SK-N-SH treated with all-trans-retinoic acid at 6 μM for 48 hours (cell line): ENCODE measurements around the gene RNF224.

ENCODE experiments used
- ATAC-seq: fragments of 200-7000 bp; cut with Tn5 transposase; 3 replicates; pipeline ENCODE4 v1.9.1; 2020; ENCODE audit warnings: mild to moderate bottlenecking, moderate library complexity
- ARNTL ChIP-seq: fragments of 450-650 bp; formaldehyde crosslinking; IDR thresholded peaks from 2 replicates; pipeline ENCODE4 v1.5.0; 2020; ENCODE audit warnings: low read depth, mild to moderate bottlenecking, moderate library complexity, borderline replicate concordance
- BACH2 ChIP-seq: fragments of 250-450 bp; sonication (Bioruptor Pico); IDR thresholded peaks from 2 replicates; pipeline ENCODE4 v1.9.0; 2021; ENCODE audit warnings: mild to moderate bottlenecking, borderline replicate concordance
- ESRRG ChIP-seq: fragments of 250-450 bp; sonication (Bioruptor Pico); IDR thresholded peaks from 2 replicates; pipeline ENCODE4 v1.6.1; 2021; ENCODE audit warnings: mild to moderate bottlenecking
- GLIS3 ChIP-seq: fragments of 250-450 bp; sonication (Bioruptor Pico); IDR thresholded peaks from 2 replicates; pipeline ENCODE4 v1.5.0; 2020; ENCODE audit warnings: mild to moderate bottlenecking, moderate library complexity
- OSR1 ChIP-seq: fragments of 250-450 bp; sonication (Bioruptor Pico); IDR thresholded peaks from 2 replicates; pipeline ENCODE4 v1.8.0; 2022; ENCODE audit warnings: moderate library complexity, mild to moderate bottlenecking, inconsistent platforms
- RARB ChIP-seq: fragments of 250-450 bp; sonication (Bioruptor Pico); IDR thresholded peaks from 2 replicates; pipeline ENCODE4 v1.8.0; 2021; ENCODE audit warnings: mild to moderate bottlenecking, moderate library complexity
- TCF4 ChIP-seq: fragments of 250-450 bp; sonication (Bioruptor Pico); IDR thresholded peaks from 2 replicates; pipeline ENCODE4 v1.8.0; 2021; ENCODE audit warnings: mild to moderate bottlenecking, moderate library complexity, borderline replicate concordance
- TOX ChIP-seq: fragments of 250-450 bp; sonication (Bioruptor Pico); IDR thresholded peaks from 2 replicates; pipeline ENCODE4 v1.8.0; 2021; ENCODE audit warnings: mild to moderate bottlenecking, moderate library complexity, borderline replicate concordance
- ZC3H10 ChIP-seq: fragments of 250-450 bp; sonication (Bioruptor Pico); IDR thresholded peaks from 2 replicates; pipeline ENCODE4 v1.5.1; 2021; ENCODE audit warnings: mild to moderate bottlenecking, moderate library complexity
- ZFP3 ChIP-seq: fragments of 250-450 bp; sonication (Bioruptor Pico); IDR thresholded peaks from 2 replicates; pipeline ENCODE4 v1.5.0; 2020; ENCODE audit warnings: mild to moderate bottlenecking, moderate library complexity
- ZFP30 ChIP-seq: fragments of 450-650 bp; formaldehyde crosslinking; IDR thresholded peaks from 2 replicates; pipeline ENCODE4 v1.5.0; 2022; ENCODE audit warnings: mild to moderate bottlenecking, moderate library complexity
- ZNF565 ChIP-seq: fragments of 450-650 bp; formaldehyde crosslinking; conservative IDR thresholded peaks from 2 replicates; pipeline ENCODE4 v1.5.0; 2020; ENCODE audit warnings: low read depth, mild to moderate bottlenecking, moderate library complexity
- ZNF8 ChIP-seq: fragments of 450-650 bp; formaldehyde crosslinking; IDR thresholded peaks from 2 replicates; pipeline ENCODE4 v1.5.0; 2020; ENCODE audit warnings: mild to moderate bottlenecking, moderate library complexity
- TF ChIP-seq, protein P1 (sequence below): fragments of 250-450 bp; sonication (Bioruptor Pico); IDR thresholded peaks from 2 replicates; pipeline ENCODE4 v1.5.1; 2021; ENCODE audit warnings: mild to moderate bottlenecking, moderate library complexity
- TF ChIP-seq, protein P2 (sequence below): fragments of 250-450 bp; sonication (Bioruptor Pico); IDR thresholded peaks from 2 replicates; pipeline ENCODE4 v1.8.0; 2021; ENCODE audit warnings: low read depth, mild to moderate bottlenecking, moderate library complexity, borderline replicate concordance
- TF ChIP-seq, protein P3 (sequence below): fragments of 250-450 bp; sonication (Bioruptor Pico); IDR thresholded peaks from 2 replicates; pipeline ENCODE4 v1.8.0; 2020; ENCODE audit warnings: mild to moderate bottlenecking, moderate library complexity, borderline replicate concordance
- TF ChIP-seq, protein P4 (sequence below): fragments of 250-450 bp; sonication (Bioruptor Pico); IDR thresholded peaks from 2 replicates; pipeline ENCODE4 v1.5.0; 2020; ENCODE audit warnings: mild to moderate bottlenecking, moderate library complexity

Gene RNF224

DNA sequence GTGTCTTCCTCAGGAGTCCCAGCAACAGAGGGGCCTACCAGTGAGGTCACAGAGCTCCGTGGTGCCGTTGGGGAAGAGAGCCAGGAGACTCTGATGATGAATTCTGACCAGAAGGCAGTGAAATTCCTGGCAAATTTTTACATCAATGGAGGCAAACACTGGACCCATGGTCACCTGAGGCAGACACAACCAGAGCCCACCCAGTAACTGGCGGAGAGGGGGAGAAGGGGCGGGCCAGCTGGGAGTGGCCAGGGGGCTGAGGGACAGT lies 23.8 kb downstream of the RNF224 start, which contains the start of gene STPG3:
STPG3 (plus strand) TSS at position 93 of the 268 bp plus-strand sequence; CDS start at position 94, 1 bp downstream.
- TF ChIP-seq, protein P1, sequence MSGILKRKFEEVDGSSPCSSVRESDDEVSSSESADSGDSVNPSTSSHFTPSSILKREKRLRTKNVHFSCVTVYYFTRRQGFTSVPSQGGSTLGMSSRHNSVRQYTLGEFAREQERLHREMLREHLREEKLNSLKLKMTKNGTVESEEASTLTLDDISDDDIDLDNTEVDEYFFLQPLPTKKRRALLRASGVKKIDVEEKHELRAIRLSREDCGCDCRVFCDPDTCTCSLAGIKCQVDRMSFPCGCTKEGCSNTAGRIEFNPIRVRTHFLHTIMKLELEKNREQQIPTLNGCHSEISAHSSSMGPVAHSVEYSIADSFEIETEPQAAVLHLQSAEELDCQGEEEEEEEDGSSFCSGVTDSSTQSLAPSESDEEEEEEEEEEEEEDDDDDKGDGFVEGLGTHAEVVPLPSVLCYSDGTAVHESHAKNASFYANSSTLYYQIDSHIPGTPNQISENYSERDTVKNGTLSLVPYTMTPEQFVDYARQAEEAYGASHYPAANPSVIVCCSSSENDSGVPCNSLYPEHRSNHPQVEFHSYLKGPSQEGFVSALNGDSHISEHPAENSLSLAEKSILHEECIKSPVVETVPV, result no peak
- TF ChIP-seq, protein P2, sequence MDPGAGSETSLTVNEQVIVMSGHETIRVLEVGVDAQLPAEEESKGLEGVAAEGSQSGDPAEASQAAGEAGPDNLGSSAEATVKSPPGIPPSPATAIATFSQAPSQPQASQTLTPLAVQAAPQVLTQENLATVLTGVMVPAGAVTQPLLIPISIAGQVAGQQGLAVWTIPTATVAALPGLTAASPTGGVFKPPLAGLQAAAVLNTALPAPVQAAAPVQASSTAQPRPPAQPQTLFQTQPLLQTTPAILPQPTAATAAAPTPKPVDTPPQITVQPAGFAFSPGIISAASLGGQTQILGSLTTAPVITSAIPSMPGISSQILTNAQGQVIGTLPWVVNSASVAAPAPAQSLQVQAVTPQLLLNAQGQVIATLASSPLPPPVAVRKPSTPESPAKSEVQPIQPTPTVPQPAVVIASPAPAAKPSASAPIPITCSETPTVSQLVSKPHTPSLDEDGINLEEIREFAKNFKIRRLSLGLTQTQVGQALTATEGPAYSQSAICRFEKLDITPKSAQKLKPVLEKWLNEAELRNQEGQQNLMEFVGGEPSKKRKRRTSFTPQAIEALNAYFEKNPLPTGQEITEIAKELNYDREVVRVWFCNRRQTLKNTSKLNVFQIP (CRISPR knock-in tag), result no peak
- no peak for TF ChIP-seq ZNF565 (CRISPR knock-in tag)
- TF ChIP-seq ZFP30 (CRISPR knock-in tag), result no peak
- no peak for TF ChIP-seq OSR1 (CRISPR knock-in tag)
- TF ChIP-seq ZC3H10 (CRISPR knock-in tag), result no peak
- TF ChIP-seq ARNTL (CRISPR knock-in tag), result no peak
- no peak for TF ChIP-seq ZNF8 (CRISPR knock-in tag)
- TF ChIP-seq, all 23 proteins: peak for 0
- no peak for ATAC-seq

DNA sequence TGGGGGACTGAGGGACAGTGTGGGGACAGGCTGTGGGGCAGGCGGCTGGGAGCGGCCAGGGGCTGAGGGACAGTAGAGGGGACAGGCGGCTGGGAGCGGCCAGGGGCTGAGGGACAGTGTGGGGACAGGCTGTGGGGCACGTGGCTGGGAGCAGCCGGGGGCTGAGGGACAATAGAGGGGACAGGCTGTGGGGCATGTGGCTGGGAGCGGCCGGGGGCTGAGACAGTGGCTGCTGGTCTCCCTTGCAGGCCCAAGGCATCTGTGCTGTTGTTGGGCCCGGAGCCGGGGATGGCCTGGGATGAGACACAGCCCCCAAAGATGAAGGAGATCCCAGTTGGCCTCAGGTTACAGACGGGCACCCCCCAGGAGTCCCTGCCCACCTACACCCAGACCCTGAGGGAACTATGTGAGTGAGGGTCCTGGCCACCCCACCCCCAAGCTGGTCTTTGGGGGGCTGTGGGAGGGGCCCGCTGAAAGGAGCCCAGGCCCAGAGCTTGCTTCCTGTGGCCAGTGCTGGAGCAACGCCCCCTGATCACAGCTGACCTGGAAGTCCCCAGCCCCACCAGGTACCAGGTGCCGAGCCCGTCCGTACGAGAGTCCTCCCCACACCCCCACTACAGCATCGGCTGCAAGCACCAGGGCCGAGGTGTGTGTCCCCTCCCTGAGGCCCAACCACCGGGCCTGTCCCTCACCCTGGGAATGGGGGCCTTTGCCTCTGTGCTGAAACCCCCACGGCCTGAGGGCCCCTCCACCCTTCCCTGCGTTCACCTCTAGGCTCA lies 24.4 kb downstream of the RNF224 start:
- ATAC-seq, result no peak
- TF ChIP-seq TOX (no peak), TCF4 (CRISPR knock-in tag) (no peak), ZFP3 (CRISPR knock-in tag) (no peak)
- TF ChIP-seq, protein P2 (CRISPR knock-in tag), result no peak

DNA sequence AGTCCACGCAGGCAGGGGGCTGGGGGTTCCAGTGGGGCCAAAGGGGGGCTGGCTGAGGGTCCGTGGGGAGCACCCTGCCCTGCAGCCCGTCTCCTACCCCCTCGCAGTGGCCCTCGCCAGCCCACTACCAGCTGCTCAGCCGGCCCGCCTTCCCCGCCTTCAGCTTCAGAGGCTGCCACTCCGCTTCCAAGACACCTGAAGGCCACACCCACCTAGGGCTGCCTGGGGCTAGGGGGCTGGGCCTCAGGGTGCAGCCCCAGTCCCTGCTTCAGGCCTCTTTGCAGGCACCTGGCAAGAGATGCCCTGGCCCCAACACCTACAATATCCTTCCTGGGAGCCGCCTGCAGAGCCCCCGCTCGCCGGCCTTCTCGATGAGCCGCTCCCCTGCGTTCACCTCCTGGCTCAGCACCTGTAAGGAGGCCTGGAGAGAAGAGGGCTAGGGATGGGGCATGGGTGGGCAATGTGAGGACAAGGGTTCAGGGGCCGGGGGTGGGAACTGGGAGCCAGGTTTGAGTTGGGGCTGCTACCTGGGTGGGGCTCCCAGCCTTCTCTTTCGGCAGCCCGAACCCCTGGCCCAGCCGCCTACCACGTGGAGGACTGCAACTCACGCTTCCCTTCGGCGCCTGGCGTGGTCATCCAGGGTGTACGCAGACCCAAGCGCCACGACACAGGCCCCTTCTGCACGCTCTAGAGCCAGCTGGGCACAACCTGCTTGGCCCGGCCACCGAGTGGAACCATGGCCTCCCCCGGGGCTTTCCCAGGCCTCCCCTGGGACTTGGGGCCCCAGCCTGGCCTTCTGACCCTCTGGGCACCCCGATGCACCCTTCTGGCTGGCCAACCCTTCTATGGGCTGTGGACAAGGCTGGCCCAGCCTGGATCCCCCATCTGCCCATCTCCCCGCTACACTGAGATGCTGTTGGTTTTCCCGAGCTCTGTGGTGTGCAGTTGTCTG lies 25.5 kb downstream of the RNF224 start:
- ATAC-seq, result no peak
- TF ChIP-seq TOX (no peak), GLIS3 (CRISPR knock-in tag) (no peak), ARNTL (CRISPR knock-in tag) (no peak), ZFP30 (CRISPR knock-in tag) (no peak), ZNF8 (CRISPR knock-in tag) (no peak), RARB (CRISPR knock-in tag) (no peak), ESRRG (no peak)
- TF ChIP-seq, protein P2 (CRISPR knock-in tag), result no peak
- TF ChIP-seq, all 23 proteins: peak for 0

DNA sequence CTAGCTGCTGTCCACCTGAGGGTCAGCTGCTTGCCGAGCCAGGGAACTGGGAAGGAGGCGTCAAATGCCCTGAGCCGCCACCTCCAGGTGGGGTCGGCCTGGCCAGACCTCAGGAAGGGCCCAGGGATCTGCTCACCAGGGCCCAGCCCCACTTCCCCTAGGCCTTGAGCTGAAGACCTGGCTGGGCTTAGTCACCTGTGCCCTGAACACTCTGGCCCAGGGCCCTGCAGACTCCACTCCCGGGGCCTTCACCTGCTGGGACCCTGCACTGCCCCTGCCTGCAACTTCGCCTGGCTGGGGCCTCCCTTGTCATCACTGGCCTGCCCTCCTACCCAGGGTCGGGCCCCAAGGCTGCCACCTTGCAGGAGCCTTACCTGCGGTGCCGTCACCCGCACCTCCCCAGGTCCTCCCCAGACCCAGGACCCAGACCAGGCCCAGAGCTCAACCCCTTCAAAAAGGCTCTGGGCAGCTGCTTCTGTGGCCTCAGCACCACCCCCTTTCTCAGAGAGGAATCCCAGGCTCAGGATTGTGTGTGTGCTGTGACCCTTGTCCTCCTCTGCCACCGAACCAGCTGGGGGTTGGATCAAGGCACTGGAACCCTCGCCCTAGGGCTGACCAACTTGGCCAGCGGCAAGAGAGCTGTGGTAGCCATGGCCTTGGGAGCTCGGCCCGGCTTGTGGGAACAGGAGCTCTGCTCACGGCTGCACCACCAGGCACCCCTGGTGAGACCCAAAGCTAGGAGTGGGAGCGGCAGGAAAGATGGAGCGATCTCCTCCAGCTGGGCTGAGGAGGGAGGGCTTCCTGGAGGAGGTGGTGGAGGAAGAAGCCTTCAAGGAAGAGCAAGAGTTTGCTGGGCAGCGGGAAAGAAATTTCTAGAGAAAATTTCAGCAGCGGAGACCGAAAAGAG lies 26.7 kb downstream of the RNF224 start:
- peak; percentile 8 for ATAC-seq
- TF ChIP-seq BACH2 (CRISPR knock-in tag) (no peak), ARNTL (CRISPR knock-in tag) (no peak), GLIS3 (CRISPR knock-in tag) (no peak), ZFP3 (CRISPR knock-in tag) (peak; percentile 97), ESRRG (no peak), TCF4 (CRISPR knock-in tag) (no peak)
- TF ChIP-seq, protein P3, sequence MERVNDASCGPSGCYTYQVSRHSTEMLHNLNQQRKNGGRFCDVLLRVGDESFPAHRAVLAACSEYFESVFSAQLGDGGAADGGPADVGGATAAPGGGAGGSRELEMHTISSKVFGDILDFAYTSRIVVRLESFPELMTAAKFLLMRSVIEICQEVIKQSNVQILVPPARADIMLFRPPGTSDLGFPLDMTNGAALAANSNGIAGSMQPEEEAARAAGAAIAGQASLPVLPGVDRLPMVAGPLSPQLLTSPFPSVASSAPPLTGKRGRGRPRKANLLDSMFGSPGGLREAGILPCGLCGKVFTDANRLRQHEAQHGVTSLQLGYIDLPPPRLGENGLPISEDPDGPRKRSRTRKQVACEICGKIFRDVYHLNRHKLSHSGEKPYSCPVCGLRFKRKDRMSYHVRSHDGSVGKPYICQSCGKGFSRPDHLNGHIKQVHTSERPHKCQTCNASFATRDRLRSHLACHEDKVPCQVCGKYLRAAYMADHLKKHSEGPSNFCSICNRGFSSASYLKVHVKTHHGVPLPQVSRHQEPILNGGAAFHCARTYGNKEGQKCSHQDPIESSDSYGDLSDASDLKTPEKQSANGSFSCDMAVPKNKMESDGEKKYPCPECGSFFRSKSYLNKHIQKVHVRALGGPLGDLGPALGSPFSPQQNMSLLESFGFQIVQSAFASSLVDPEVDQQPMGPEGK (CRISPR knock-in tag), result no peak
- TF ChIP-seq, protein P4, sequence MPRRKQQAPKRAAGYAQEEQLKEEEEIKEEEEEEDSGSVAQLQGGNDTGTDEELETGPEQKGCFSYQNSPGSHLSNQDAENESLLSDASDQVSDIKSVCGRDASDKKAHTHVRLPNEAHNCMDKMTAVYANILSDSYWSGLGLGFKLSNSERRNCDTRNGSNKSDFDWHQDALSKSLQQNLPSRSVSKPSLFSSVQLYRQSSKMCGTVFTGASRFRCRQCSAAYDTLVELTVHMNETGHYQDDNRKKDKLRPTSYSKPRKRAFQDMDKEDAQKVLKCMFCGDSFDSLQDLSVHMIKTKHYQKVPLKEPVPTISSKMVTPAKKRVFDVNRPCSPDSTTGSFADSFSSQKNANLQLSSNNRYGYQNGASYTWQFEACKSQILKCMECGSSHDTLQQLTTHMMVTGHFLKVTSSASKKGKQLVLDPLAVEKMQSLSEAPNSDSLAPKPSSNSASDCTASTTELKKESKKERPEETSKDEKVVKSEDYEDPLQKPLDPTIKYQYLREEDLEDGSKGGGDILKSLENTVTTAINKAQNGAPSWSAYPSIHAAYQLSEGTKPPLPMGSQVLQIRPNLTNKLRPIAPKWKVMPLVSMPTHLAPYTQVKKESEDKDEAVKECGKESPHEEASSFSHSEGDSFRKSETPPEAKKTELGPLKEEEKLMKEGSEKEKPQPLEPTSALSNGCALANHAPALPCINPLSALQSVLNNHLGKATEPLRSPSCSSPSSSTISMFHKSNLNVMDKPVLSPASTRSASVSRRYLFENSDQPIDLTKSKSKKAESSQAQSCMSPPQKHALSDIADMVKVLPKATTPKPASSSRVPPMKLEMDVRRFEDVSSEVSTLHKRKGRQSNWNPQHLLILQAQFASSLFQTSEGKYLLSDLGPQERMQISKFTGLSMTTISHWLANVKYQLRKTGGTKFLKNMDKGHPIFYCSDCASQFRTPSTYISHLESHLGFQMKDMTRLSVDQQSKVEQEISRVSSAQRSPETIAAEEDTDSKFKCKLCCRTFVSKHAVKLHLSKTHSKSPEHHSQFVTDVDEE, result no peak
